ENCODE results near the gene DPYSL3. TPM values are rescaled to one million over a fixed set of nuclear protein-coding genes. Genes with fewer than 3 reads are reported as not detected.
A peak's percentile ranks its signal among the peaks of the same experiment; 100 is the strongest.

DPYSL3 gene
- total RNA-seq, 1 donor from 2014 or later = 84.1 TPM

GRCh38 chr5:147426640-147427327 is 83.1 kb downstream of the DPYSL3 start:
- Mint-ChIP-seq H3K4me1 (ENCODE audit: unreplicated experiment) (peaks cover 28% of the 10 kb centered on the region), H3K4me3 (ENCODE audit: unreplicated experiment) (no peak overlapping the region), H3K27ac (ENCODE audit: unreplicated experiment) (no peak overlapping the region), H3K9me3 (ENCODE audit: unreplicated experiment) (peaks cover 5% of the 10 kb centered on the region), H3K36me3 (ENCODE audit: unreplicated experiment) (peaks cover 25% of the 10 kb centered on the region), H3K27me3 (ENCODE audit: unreplicated experiment) (no peaks in the 10 kb centered on the region)
- no peak for TF ChIP-seq CTCF (IDR thresholded peaks at IDR 0.05)
- no peak for DNase-seq (ENCODE audit: extremely low spot score, unreplicated experiment)

- no peak for TF ChIP-seq CTCF (IDR thresholded peaks at IDR 0.05)
- H3K4me3 Mint-ChIP-seq (ENCODE audit: unreplicated experiment) = no peak overlapping the region
- H3K27ac Mint-ChIP-seq (ENCODE audit: unreplicated experiment) = no peak overlapping the region
- H3K4me1 Mint-ChIP-seq (ENCODE audit: unreplicated experiment) = peaks cover 16% of the 10 kb centered on the region
- peaks cover 35% of the 10 kb centered on the region for H3K36me3 Mint-ChIP-seq (ENCODE audit: unreplicated experiment)
- H3K9me3 Mint-ChIP-seq (ENCODE audit: unreplicated experiment) = peaks cover 6% of the 10 kb centered on the region
- no peaks in the 10 kb centered on the region for H3K27me3 Mint-ChIP-seq (ENCODE audit: unreplicated experiment)
- no peak for DNase-seq (ENCODE audit: extremely low spot score, unreplicated experiment)
These were observed 91.3 kb downstream of the DPYSL3 start for GRCh38 chr5:147418613-147419012.

- H3K4me1 Mint-ChIP-seq (ENCODE audit: unreplicated experiment) = peaks cover 17% of the 10 kb centered on the region
- no peak for TF ChIP-seq CTCF (IDR thresholded peaks at IDR 0.05)
- no peak overlapping the region for H3K4me3 Mint-ChIP-seq (ENCODE audit: unreplicated experiment)
- H3K27me3 Mint-ChIP-seq (ENCODE audit: unreplicated experiment) = no peaks in the 10 kb centered on the region
- peaks cover 30% of the 10 kb centered on the region for H3K36me3 Mint-ChIP-seq (ENCODE audit: unreplicated experiment)
- DNase-seq (ENCODE audit: extremely low spot score, unreplicated experiment) = no peak
- H3K9me3 Mint-ChIP-seq (ENCODE audit: unreplicated experiment) = peaks cover 6% of the 10 kb centered on the region
- peak overlapping the region; percentile 48 for H3K27ac Mint-ChIP-seq (ENCODE audit: unreplicated experiment)
These were observed 92.6 kb downstream of the DPYSL3 start for GRCh38 chr5:147417135-147417813.

DNA sequence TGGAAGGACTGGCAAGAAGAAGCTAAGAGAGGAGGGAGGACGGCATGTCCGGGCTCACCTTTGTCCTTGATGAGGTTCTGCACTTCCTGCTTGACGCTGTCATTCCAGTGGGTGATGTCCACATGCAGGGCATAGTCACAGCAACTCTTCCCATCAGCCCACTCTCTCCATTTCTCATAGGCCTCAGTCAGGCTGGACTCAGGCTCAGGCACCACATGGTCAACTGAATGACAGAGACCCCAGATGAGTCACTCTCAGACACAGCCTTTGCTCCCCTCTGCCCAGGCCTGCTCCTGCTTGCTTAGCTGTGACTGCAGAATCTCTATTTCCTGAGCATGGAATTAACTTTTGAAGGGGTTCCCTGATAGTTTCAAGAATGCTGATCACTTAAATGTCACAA is 94.2 kb downstream of the DPYSL3 start:
- DNase-seq (ENCODE audit: extremely low spot score, unreplicated experiment) = no peak
- no peak for TF ChIP-seq CTCF (IDR thresholded peaks at IDR 0.05)
- Mint-ChIP-seq H3K36me3 (ENCODE audit: unreplicated experiment) (peaks cover 33% of the 10 kb centered on the region), H3K27ac (ENCODE audit: unreplicated experiment) (no peak overlapping the region), H3K4me3 (ENCODE audit: unreplicated experiment) (no peak overlapping the region), H3K4me1 (ENCODE audit: unreplicated experiment) (peaks cover 17% of the 10 kb centered on the region), H3K9me3 (ENCODE audit: unreplicated experiment) (no peaks in the 10 kb centered on the region), H3K27me3 (ENCODE audit: unreplicated experiment) (no peaks in the 10 kb centered on the region)

DNA sequence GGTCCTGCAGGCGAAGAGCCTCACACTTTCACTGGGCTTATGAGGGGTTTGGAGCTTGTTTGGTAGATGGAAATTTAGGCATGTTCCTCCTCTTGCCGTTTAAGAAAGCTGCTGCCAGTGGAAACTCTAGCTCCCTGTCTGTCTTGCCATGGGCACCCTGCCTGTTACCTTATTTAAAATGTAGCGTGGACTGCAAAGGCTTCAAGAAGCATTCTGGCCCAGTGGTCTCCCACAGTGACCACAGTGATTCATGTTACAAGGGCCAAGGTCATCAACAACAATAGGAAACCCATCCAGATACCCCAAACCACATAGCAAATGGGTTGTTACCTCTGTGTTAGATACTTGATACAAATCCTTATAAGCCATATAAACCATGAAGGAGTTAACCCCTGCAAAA is 96.6 kb downstream of the DPYSL3 start:
- Mint-ChIP-seq H3K27ac (ENCODE audit: unreplicated experiment) (no peak overlapping the region), H3K4me1 (ENCODE audit: unreplicated experiment) (peaks cover 17% of the 10 kb centered on the region), H3K36me3 (ENCODE audit: unreplicated experiment) (peaks cover 36% of the 10 kb centered on the region), H3K9me3 (ENCODE audit: unreplicated experiment) (no peaks in the 10 kb centered on the region), H3K4me3 (ENCODE audit: unreplicated experiment) (no peak overlapping the region), H3K27me3 (ENCODE audit: unreplicated experiment) (no peaks in the 10 kb centered on the region)
- no peak for TF ChIP-seq CTCF (IDR thresholded peaks at IDR 0.05)
- DNase-seq (ENCODE audit: extremely low spot score, unreplicated experiment) = no peak

Data from osteocyte (in vitro differentiated cells).